Panc1 (cell line): Measurements from ENCODE around the gene RSPH3. TPM values are rescaled to one million over a fixed set of nuclear protein-coding genes. Genes with fewer than 3 reads are reported as not detected.

Experiments
- ATAC-seq: fragments of 200-7000 bp; cut with Tn5 transposase; 2 replicates; pipeline ENCODE4 v1.9.1; 2020; ENCODE audit warnings: mild to moderate bottlenecking, moderate library complexity
- BruUV-seq: library from RNA; stranded (reverse); fragments of 400-500 nt; replicated peaks from 2 replicates; lab custom pipeline; 2021; lab: Mats Ljungman, UMichigan
- CTCF ChIA-PET: fragments of 300-600 bp; sonication (Branson Sonifier 250); formaldehyde crosslinking; loops from one replicate; lab custom pipeline; 2022; ENCODE audit warnings: antibody characterized with exemption; lab: Charles Lee
- POLR2A ChIA-PET: fragments of 300-600 bp; sonication (Branson Sonifier 250); formaldehyde crosslinking; loops from one replicate; lab custom pipeline; 2022; ENCODE audit warnings: antibody characterized with exemption; lab: Charles Lee
- DNase-seq: peaks from one replicate; pipeline ENCODE4 v3.0.0-alpha.2; 2010; ENCODE audit warnings: low read depth, low spot score
- H3K27ac ChIP-seq: 2 replicates; pipeline ENCODE4 v1.5.1; 2011; ENCODE audit warnings: mild to moderate bottlenecking, low read length, inconsistent platforms
- H3K27me3 ChIP-seq: fragments of 200-500 bp; sonication (Bioruptor generic); 2 replicates; pipeline ENCODE4 v1.6.0; 2014; ENCODE audit warnings: low read length, inconsistent platforms; ENCODE audit not compliant: control insufficient read depth, insufficient read depth
- H3K36me3 ChIP-seq: fragments of 200-500 bp; sonication (Bioruptor generic); 2 replicates; pipeline ENCODE4 v1.5.1; 2014; ENCODE audit warnings: inconsistent platforms, mild to moderate bottlenecking, low read length, moderate library complexity; ENCODE audit not compliant: control insufficient read depth, insufficient read depth
- H3K4me1 ChIP-seq: 2 replicates; pipeline ENCODE4 v1.5.1; 2011; ENCODE audit warnings: inconsistent platforms, mild to moderate bottlenecking, low read length, moderate library complexity; ENCODE audit not compliant: control insufficient read depth, insufficient read depth
- H3K4me3 ChIP-seq, 2 experiments: 2 replicates each; pipeline ENCODE4 v1.5.1; 2011 to 2012; ENCODE audit warnings: low read depth in 2 of 2, low read length in 2 of 2, mild to moderate bottlenecking in 2 of 2, inconsistent platforms in 1 of 2, moderate library complexity in 1 of 2
- H3K9me3 ChIP-seq: fragments of 200-500 bp; sonication (Bioruptor generic); 2 replicates; pipeline ENCODE4 v1.5.1; 2014; ENCODE audit warnings: low read depth, mild to moderate bottlenecking, inconsistent platforms, low read length, moderate library complexity; ENCODE audit not compliant: control insufficient read depth, insufficient read depth
- CTCF ChIP-seq: fragments of 450-650 bp; IDR thresholded peaks from 2 replicates; pipeline ENCODE4 v1.5.1; 2017; ENCODE audit warnings: mild to moderate bottlenecking
- POLR2AphosphoS5 ChIP-seq: IDR thresholded peaks from 2 replicates; pipeline ENCODE4 v1.6.1; 2012; ENCODE audit warnings: mild to moderate bottlenecking, low read depth, low read length, moderate library complexity
- SIN3A ChIP-seq: IDR thresholded peaks from 2 replicates; pipeline ENCODE4 v1.6.1; 2012; ENCODE audit warnings: low read depth, mild to moderate bottlenecking, low read length, moderate library complexity, borderline replicate concordance; ENCODE audit not compliant: insufficient read depth
- TCF7L2 ChIP-seq: IDR thresholded peaks from 2 replicates; pipeline ENCODE4 v1.6.1; 2011; ENCODE audit warnings: mild to moderate bottlenecking, low read depth, low read length, inconsistent platforms
- in situ Hi-C: cut with HindIII; loops from 2 replicates; pipeline ENCODE4 v1.10.0; 2016; ENCODE audit warnings: low sequenced_read_pairs, low pct_unique_long_range_greater_than_20kb
- intact Hi-C: fragments of 100-400 bp; cut with micrococcal nuclease; formaldehyde crosslinking; loops from one replicate; pipeline ENCODE4 v1.10.0; 2022; ENCODE audit not compliant: unreplicated experiment
- total RNA-seq: library from RNA; stranded (reverse); gene quantifications from one replicate; pipeline ENCODE4 v1.2.1, GENCODE V29; 2021; ENCODE audit not compliant: unreplicated experiment
- TF ChIP-seq, protein P1 (sequence below), 2 experiments: IDR thresholded peaks; 2 replicates each; pipeline ENCODE4 v1.6.1; 2011 to 2012; ENCODE audit warnings: low read depth in 2 of 2, control low read depth in 1 of 2, low read length in 1 of 2, mild to moderate bottlenecking in 1 of 2, moderate library complexity in 1 of 2; ENCODE audit not compliant: insufficient read depth in 1 of 2

RSPH3 gene
- total RNA-seq, 1 experiment from 2014 or later, result 8.1 TPM

GRCh38 chr6:158959552-158959951, 40.5 kb downstream of the RSPH3 start:
- DNase-seq, result no peak
- no peak overlapping the region for H3K4me3 ChIP-seq
- intact Hi-C loops (no loop called here), in situ Hi-C loops (no loop called here)
- POLR2A ChIA-PET, result no interaction called here
- H3K4me1 ChIP-seq, result no peaks in the 10 kb centered on the region
- no TSS peak for BruUV-seq
- TF ChIP-seq POLR2AphosphoS5 (no peak), TCF7L2 (no peak), CTCF (no peak), SIN3A (no peak)
- TF ChIP-seq, protein P1, sequence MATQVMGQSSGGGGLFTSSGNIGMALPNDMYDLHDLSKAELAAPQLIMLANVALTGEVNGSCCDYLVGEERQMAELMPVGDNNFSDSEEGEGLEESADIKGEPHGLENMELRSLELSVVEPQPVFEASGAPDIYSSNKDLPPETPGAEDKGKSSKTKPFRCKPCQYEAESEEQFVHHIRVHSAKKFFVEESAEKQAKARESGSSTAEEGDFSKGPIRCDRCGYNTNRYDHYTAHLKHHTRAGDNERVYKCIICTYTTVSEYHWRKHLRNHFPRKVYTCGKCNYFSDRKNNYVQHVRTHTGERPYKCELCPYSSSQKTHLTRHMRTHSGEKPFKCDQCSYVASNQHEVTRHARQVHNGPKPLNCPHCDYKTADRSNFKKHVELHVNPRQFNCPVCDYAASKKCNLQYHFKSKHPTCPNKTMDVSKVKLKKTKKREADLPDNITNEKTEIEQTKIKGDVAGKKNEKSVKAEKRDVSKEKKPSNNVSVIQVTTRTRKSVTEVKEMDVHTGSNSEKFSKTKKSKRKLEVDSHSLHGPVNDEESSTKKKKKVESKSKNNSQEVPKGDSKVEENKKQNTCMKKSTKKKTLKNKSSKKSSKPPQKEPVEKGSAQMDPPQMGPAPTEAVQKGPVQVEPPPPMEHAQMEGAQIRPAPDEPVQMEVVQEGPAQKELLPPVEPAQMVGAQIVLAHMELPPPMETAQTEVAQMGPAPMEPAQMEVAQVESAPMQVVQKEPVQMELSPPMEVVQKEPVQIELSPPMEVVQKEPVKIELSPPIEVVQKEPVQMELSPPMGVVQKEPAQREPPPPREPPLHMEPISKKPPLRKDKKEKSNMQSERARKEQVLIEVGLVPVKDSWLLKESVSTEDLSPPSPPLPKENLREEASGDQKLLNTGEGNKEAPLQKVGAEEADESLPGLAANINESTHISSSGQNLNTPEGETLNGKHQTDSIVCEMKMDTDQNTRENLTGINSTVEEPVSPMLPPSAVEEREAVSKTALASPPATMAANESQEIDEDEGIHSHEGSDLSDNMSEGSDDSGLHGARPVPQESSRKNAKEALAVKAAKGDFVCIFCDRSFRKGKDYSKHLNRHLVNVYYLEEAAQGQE (IDR thresholded peaks at IDR 0.05; ENCODE audit: insufficient read depth in 1 of 2, low read depth in 2 of 2, low read length in 1 of 2), result no peak
- CTCF ChIA-PET, result no interaction called here
- ATAC-seq, result no peak
- H3K27me3 ChIP-seq, result no peaks in the 10 kb centered on the region
- H3K9me3 ChIP-seq, result no peaks in the 10 kb centered on the region
- no peak overlapping the region for H3K27ac ChIP-seq
- no peaks in the 10 kb centered on the region for H3K36me3 ChIP-seq

DNA sequence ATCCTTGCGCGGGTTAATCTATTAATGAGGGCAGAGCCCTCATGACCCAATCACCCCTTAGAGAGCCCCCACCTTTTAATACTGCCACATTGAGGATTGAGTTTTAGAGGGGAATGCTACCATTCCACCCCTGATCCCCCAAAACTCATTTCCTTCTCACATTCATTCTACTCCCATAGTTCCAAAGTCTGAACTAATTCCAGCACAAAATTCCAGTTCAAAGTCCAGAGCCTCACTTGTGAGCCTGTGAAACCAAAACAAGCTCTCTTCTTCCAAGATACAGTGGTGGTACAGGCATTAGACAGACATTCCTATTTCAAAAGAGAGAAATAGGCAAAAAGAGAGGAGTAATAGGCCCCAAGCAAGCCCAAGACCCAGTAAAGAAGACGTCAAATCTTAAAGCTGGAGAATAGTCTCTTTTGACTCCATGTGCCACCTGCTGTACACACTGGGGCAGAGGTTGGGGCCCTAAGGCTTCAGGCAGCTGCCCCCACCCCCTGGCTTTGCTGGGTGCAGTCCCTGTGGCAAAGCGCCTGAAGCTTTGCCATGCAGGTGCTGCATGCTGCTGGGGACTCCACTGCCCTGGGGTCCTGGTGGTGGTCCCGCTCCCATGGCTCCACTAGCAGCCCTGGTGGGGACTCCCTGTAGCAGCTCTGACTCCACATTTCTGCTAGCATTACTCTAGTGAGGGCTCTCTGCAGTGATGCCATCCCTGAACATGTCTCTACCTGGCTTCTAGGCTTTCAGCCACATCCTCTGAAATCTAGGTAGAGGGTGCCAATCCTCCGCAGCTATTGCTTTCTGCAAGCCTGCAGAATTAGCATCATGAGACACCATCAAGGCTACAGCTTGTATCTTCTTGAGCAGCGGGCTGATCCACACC, 41.3 kb downstream of the RSPH3 start:
- intact Hi-C loops (no loop called here), in situ Hi-C loops (no loop called here)
- ChIA-PET POLR2A (no interaction called here), CTCF (interaction anchor here (0.6 to 0.8 kb wide), 4 partner anchors 22 to 251 kb away, joined by 3 to 6 read pairs (median 4); no protein-coding TSS in a partner anchor)
- no peak overlapping the region for H3K4me3 ChIP-seq
- no peaks in the 10 kb centered on the region for H3K9me3 ChIP-seq
- no peak overlapping the region for H3K27ac ChIP-seq
- ATAC-seq (peak; percentile 75), DNase-seq (no peak)
- TF ChIP-seq CTCF (peak; percentile 54), SIN3A (no peak), TCF7L2 (no peak)
- H3K36me3 ChIP-seq, result no peaks in the 10 kb centered on the region
- H3K27me3 ChIP-seq, result no peaks in the 10 kb centered on the region
- H3K4me1 ChIP-seq, result no peaks in the 10 kb centered on the region
- BruUV-seq, result no TSS peak
